EH (cell line): ENCODE measurements around the gene AMZ1.

Experiments
- DNase-seq: peaks from one replicate; pipeline ENCODE4 v3.0.0-alpha.2; 2015; ENCODE audit warnings: low read depth

Gene AMZ1

GRCh38 chr7:2687881-2688318 lies at the start of gene AMZ1:
TSS of gene AMZ1 (plus strand) at chr7:2688202. CDS start at chr7:2700452, 12,250 bp downstream.
- peak; percentile 33 for DNase-seq

- DNase-seq: peak; percentile 88
Measured at GRCh38 chr7:2638224-2638991, 49.6 kb upstream of the AMZ1 start.

DNA sequence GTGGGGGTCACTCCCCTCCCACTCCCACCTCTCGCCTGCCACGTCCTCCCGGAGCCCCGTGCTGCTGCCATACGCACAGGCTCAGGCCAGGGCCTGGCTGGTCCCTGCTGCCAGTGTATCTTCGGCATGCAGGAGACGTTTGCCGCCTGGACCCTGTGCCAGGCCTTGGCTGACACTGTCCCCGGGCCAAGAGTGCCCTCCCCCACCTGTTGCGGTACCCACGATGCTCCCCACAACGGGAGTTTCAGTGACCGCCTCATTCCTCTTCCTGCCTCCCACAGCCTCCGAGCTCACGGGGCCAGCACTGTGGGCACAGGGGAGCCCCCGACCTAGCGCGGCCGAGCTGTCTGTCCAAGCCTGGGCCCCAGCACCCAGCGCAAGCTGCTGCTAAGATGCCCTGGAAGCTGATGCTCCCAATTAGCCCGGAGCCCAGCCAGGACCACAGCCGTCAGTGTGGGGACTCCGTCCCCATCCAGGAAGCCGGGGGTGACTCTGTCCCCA lies 48.8 kb upstream of the AMZ1 start:
- no peak for DNase-seq

- DNase-seq: no peak
Measured at GRCh38 chr7:2639695-2640481, 48.1 kb upstream of the AMZ1 start.

- DNase-seq: no peak
Measured at GRCh38 chr7:2640482-2640830, 47.5 kb upstream of the AMZ1 start.

DNA sequence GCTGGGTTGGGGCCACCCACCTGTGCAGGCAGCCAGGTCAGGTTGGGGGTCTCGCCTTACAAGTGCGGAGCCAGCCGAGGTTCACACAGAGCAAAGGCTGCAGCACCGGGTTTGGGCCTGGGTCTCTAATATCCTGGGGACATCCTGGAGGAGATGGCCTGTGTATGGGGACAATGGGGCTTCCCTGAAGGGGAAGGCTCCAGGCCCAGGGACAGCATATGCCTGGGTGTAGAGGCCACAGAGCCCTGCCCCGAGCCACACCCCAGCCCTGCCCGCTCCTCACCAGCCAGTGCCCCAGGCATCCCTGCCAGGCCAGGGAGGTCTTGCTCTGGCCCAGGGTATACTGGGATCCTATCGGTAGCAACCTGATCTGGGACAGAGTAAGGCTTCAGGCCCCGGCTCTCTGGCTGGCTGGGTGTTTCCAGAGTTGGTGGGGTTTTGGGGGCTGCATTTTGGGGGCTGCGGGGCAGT lies 47.1 kb upstream of the AMZ1 start:
- DNase-seq: no peak

DNA sequence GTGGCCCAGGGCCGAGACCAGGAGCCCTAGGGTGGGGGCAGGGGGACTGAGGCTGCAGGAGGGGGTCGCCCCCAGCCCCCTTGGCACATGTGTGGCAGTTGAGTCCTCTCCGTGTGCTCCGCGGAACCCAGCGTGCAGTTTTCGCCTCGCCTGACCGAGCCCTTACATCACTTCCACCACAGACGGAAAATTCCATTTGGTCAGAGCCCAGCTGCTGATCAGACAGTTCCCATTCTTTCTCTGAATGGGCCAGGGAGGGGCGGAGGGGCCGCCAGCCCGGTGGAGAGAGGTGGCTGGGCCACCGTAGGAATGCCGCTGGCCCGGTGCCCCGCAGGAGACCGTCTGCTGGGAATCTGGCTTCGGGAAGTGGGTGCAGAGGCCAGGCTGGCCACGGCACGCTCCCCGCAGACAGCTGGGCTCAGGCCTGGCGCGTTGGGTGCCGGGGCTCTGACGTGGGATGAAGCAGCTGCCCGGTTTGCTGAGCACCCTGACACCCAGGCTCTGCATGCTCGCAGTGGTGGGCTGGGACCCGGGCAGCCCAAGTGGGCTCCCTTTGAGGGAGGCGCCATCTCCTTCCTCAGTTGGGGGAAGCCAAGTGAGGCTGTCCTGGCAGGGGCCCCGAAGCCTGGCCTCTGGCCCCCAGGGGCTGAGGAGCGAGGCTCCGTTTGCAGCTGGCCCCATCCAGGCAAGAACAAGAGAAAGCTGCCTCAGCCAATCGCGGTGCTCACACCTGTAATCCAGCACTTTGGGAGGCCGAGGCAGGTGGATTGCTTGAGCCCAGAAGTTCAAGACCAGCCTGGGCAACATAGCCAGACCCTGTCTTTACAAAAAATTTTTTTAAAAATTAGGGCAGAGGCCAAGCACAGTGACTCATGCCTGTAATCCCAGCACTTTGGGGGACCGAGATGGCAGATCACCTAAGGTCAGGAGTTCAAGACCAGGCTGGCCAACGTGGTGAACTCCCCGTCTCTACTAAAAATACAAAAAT lies 46.3 kb upstream of the AMZ1 start:
- DNase-seq: peak; percentile 99

GRCh38 chr7:2643386-2644219 lies 44.4 kb upstream of the AMZ1 start:
- DNase-seq: no peak

GRCh38 chr7:2644220-2644561 lies 43.8 kb upstream of the AMZ1 start:
- DNase-seq: no peak

DNA sequence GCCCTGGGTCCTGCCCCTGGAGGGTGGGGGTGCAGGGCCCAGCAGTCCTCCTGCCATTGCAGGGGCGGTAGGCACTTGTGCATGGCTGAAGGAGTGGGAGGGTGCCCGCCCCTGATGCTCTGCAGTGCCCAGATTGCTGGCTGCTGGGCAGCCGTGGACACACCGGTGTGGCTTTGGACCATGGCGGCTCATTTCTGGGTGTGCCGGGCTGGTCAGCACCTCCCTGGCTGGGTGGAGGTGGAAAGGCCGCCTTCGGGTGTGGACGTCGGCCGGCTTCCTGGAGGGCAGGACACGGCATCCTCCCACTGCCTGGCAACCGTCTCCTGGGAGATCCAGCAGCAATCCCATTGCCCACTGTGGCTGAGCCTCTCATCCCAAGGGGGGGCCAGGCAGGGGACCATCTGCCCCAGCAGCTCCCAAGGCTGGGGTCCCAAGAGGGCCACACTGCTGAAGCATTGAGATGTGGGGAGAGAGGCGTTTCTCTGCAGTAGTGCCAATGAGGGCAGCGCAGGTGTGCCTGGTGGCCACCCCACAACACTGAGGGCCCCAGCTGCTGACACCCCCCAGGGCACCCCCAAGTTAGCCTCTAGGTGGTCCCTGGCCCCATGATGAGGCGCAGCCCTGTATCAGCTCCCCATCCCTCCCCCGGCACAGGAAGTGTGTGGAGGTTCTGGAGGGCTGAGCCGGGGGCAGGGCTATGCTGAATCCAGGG lies 43.3 kb upstream of the AMZ1 start:
- no peak for DNase-seq

DNA sequence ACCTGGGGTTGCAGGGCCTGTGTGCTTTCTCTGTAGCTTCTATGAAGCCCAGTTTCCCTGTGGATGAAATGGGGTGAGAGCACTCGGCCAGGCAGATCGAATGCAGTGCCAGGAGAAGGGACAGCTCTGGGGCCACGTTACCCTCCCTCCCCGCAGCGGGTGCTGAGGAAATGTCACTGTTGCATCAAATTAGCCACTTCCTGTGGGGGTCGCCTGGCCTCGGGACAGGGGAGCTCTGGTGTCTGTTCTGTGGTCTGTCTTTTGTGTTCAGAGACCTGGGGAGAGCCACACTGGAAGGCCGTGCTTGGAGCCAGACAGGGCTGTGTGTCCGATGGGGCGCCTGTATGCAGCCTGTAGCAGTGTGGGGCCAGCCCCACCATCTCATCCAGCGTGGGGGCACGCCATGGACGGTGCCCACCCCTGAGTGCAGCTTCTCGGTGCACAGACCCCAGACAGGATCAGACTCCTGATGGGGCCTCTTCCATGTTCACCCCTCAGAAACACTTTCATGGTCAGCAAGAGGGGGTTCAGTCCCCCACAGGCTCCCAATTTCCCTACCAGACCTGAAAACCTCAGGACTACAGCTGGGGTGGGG lies 42.6 kb upstream of the AMZ1 start:
- DNase-seq: peak; percentile 61

GRCh38 chr7:2646336-2646679 lies 41.7 kb upstream of the AMZ1 start:
- no peak for DNase-seq

- no peak for DNase-seq
Measured at GRCh38 chr7:2646680-2647571, 41.1 kb upstream of the AMZ1 start.

DNA sequence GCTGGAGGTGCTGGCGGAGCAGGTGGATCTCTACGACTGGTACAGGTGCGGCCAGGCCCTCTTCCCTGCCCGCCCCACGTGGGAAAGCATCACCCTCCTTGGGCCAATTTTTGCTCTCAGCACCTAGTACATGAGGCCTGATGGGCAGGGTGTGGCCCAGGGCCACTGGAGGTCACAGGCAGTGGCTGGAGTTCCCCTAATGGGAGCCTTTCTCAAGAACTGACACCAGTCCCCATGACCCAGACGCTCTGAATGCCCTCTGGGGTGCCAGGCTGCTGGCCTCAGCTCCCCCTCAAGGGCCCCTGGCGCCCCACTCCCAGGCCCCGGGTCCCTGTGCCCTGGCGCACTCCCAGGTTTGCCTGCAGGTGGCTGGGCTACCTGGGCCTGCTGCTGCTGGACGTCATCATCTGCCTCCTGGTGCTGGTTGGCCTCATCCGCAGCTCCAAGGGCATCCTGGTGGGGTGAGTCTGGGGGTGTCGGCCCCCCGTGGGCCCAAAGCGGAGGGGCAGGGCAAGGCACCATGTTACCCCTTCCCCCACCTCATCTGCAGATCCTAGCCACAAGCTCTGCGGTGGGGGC lies 40.3 kb upstream of the AMZ1 start:
- no peak for DNase-seq

- no peak for DNase-seq
Measured at GRCh38 chr7:2649139-2649838, 38.7 kb upstream of the AMZ1 start.

DNA sequence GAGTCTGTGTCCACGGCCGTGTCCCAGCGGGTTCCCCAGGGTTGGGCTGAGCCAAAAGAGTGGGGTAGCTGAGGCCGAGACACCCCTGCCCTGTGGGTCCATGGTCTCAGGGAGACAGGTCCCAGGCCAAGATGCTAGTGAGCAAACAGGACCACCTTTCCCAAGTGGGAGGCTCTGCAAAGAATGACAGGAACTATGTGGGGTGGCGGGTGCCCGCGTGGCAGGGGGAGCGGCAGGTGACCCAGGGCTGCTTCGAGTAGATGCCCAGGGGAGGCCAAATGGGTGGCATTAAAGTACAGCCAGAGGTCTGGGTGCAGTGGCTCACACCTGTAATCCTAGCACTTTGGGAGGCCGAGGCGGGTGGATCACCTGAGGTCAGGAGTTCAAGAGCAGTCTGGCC lies 38.0 kb upstream of the AMZ1 start:
- no peak for DNase-seq

GRCh38 chr7:2650451-2650850 lies 37.6 kb upstream of the AMZ1 start:
- DNase-seq: peak; percentile 52

GRCh38 chr7:2651336-2651735 lies 36.7 kb upstream of the AMZ1 start:
- no peak for DNase-seq
